Mesenteric fat pad (tissue), 1 donor: ENCODE results near the gene OR51B6. TPM values are rescaled to one million over a fixed set of nuclear protein-coding genes. Genes with fewer than 3 reads are reported as not detected.
"Not testable (repeated sequence)": the region's sequence is repeated elsewhere in the genome, so short reads cannot be mapped to it uniquely, and the experiment has no call there.

Experiments
- DNase-seq: peaks from one replicate; pipeline ENCODE4 v3.0.0-alpha.2; 2020; ENCODE audit warnings: low spot score
- total RNA-seq: library from RNA; stranded (reverse); fragmentation: NEBNext Ultra II Directional; extraction: Animal tissue kit (Norgen Biotek cat#: 25700); gene quantifications from one replicate; pipeline ENCODE4 v1.2.1, GENCODE V29; 2021
- donor health status: DM: yes; HTN: yes; CAD: no.

Gene OR51B6
- total RNA-seq, 1 donor from 2014 or later: not detected

- DNase-seq: no peak
Measured at GRCh38 chr11:5364214-5364613, 12.9 kb downstream of the OR51B6 start.

- not testable (repeated sequence) for DNase-seq
Measured at GRCh38 chr11:5366365-5366764, 15.1 kb downstream of the OR51B6 start.

GRCh38 chr11:5366856-5367255 lies 15.5 kb downstream of the OR51B6 start:
- no peak for DNase-seq

GRCh38 chr11:5367448-5368074 lies 16.3 kb downstream of the OR51B6 start:
- no peak for DNase-seq

- no peak for DNase-seq
Measured at GRCh38 chr11:5368502-5369043, 17.3 kb downstream of the OR51B6 start.

GRCh38 chr11:5369789-5370188 lies 18.5 kb downstream of the OR51B6 start:
- DNase-seq: no peak

- no peak for DNase-seq
Measured at GRCh38 chr11:5380740-5381342, 29.5 kb downstream of the OR51B6 start.

GRCh38 chr11:5383576-5383975 lies 32.3 kb downstream of the OR51B6 start, which contains the start of gene OR51M1:
Gene OR51M1 (plus strand): TSS chr11:5383812. CDS start chr11:5389399, 5,587 bp downstream.
- DNase-seq: no peak

GRCh38 chr11:5384335-5384734 lies 33.0 kb downstream of the OR51B6 start:
- DNase-seq: no peak

- no peak for DNase-seq
Measured at GRCh38 chr11:5390210-5390609, 38.9 kb downstream of the OR51B6 start.

- DNase-seq: no peak
Measured at GRCh38 chr11:5394091-5394490, 42.8 kb downstream of the OR51B6 start.

- DNase-seq: no peak
Measured at GRCh38 chr11:5398936-5399335, 47.6 kb downstream of the OR51B6 start.

Other genes with a start within 250 kb of the OR51B6 start
- not detected for gene OR52A5, start 213.2 kb upstream of the OR51B6 start, total RNA-seq
- not detected for gene OR52A1, start 196.8 kb upstream of the OR51B6 start, total RNA-seq
- not detected for gene OR51V1, start 150.8 kb upstream of the OR51B6 start, total RNA-seq
- gene HBB, start 124.4 kb upstream of the OR51B6 start, total RNA-seq: 346 TPM
- 0.80 TPM for gene HBD, start 117.0 kb upstream of the OR51B6 start, total RNA-seq
- not detected for gene HBG1, start 101.7 kb upstream of the OR51B6 start, total RNA-seq
- not detected for gene HBG2, start 96.7 kb upstream of the OR51B6 start, total RNA-seq
- gene HBE1, start 81.6 kb upstream of the OR51B6 start, total RNA-seq: not detected
- gene OR51B4, start 49.6 kb upstream of the OR51B6 start, total RNA-seq: not detected
- gene OR51B2, start 27.2 kb upstream of the OR51B6 start, total RNA-seq: not detected
- gene OR51B5, start 8.0 kb upstream of the OR51B6 start, total RNA-seq: not detected
- gene OR51M1, start 32.3 kb downstream of the OR51B6 start, total RNA-seq: not detected
- gene OR51Q1, start 70.6 kb downstream of the OR51B6 start, total RNA-seq: not detected
- gene OR51I1, start 90.0 kb downstream of the OR51B6 start, total RNA-seq: not detected
- not detected for gene OR51I2, start 97.8 kb downstream of the OR51B6 start, total RNA-seq
- gene OR52D1, start 137.2 kb downstream of the OR51B6 start, total RNA-seq: not detected
- 0.22 TPM for gene UBQLN3, start 158.4 kb downstream of the OR51B6 start, total RNA-seq
- 0.19 TPM for gene UBQLNL, start 165.2 kb downstream of the OR51B6 start, total RNA-seq
- not detected for gene OR52H1, start 197.0 kb downstream of the OR51B6 start, total RNA-seq
- not detected for gene OR52B6, start 229.4 kb downstream of the OR51B6 start, total RNA-seq
- 1.4 TPM for gene TRIM6, start 245.1 kb downstream of the OR51B6 start, total RNA-seq